Mesenchymal stem cell (in vitro differentiated cells and primary cell): ENCODE measurements around the gene NABP2.
"Not testable (repeated sequence)": the region's sequence is repeated elsewhere in the genome, so short reads cannot be mapped to it uniquely, and the experiment has no call there.

ENCODE experiments used
- DNase-seq: peaks from one replicate; pipeline ENCODE4 v3.0.0-alpha.2; 2013
- H2AFZ ChIP-seq: one replicate; pipeline ENCODE4 v1.6.1; 2013; ENCODE audit warnings: low read depth, mild to moderate bottlenecking, control low read depth, inconsistent platforms, low read length, moderate library complexity
- H2AK5ac ChIP-seq: 2 replicates; pipeline ENCODE4 v1.6.1; 2013; ENCODE audit warnings: low read length, moderate library complexity, mild to moderate bottlenecking, inconsistent platforms; ENCODE audit not compliant: severe bottlenecking
- H2BK120ac ChIP-seq: one replicate; pipeline ENCODE4 v1.6.1; 2013; ENCODE audit warnings: low read depth, mild to moderate bottlenecking, inconsistent platforms, low read length, moderate library complexity
- H2BK12ac ChIP-seq, 2 experiments: one replicate each; pipeline ENCODE4 v1.6.1; 2013; ENCODE audit warnings: inconsistent platforms in 2 of 2, low read length in 2 of 2, mild to moderate bottlenecking in 2 of 2, moderate library complexity in 2 of 2, control low read depth in 1 of 2
- H2BK15ac ChIP-seq: one replicate; pipeline ENCODE4 v1.6.1; 2013; ENCODE audit warnings: mild to moderate bottlenecking, low read depth, inconsistent platforms; ENCODE audit not compliant: poor library complexity, severe bottlenecking
- H2BK5ac ChIP-seq: 2 replicates; pipeline ENCODE4 v1.6.1; 2013; ENCODE audit warnings: low read depth, mild to moderate bottlenecking, low read length, control low read depth, inconsistent platforms; ENCODE audit not compliant: poor library complexity, severe bottlenecking
- H3K14ac ChIP-seq, 2 experiments: one replicate each; pipeline ENCODE4 v1.6.1; 2013; ENCODE audit warnings: inconsistent platforms in 2 of 2, low read length in 2 of 2, control low read depth in 1 of 2, mild to moderate bottlenecking in 1 of 2, moderate library complexity in 1 of 2
- H3K18ac ChIP-seq, 2 experiments: one replicate each; pipeline ENCODE4 v1.6.1; 2013; ENCODE audit warnings: inconsistent platforms in 2 of 2, low read length in 2 of 2, control low read depth in 1 of 2, low read depth in 1 of 2, mild to moderate bottlenecking in 1 of 2
- H3K23ac ChIP-seq, 2 experiments: one replicate each; pipeline ENCODE4 v1.6.1; 2013; ENCODE audit warnings: inconsistent platforms in 2 of 2, low read length in 2 of 2, mild to moderate bottlenecking in 2 of 2, moderate library complexity in 2 of 2, control low read depth in 1 of 2
- H3K27ac ChIP-seq: 2 replicates; pipeline ENCODE4 v1.5.1; 2013; ENCODE audit warnings: mild to moderate bottlenecking, moderate library complexity, low read length, control low read depth, inconsistent platforms; ENCODE audit not compliant: poor library complexity, severe bottlenecking
- H3K27me3 ChIP-seq, 2 experiments: 2 replicates each; pipeline versions ENCODE4 v1.6.1 to v1.7.0; 2013; ENCODE audit warnings: low read length in 2 of 2, mild to moderate bottlenecking in 2 of 2, moderate library complexity in 2 of 2, control low read depth in 1 of 2, inconsistent platforms in 1 of 2; ENCODE audit not compliant: control insufficient read depth in 1 of 2, insufficient read depth in 1 of 2
- H3K36me3 ChIP-seq, 2 experiments: 2 replicates each; pipeline versions ENCODE4 v1.6.1 to v1.7.0; 2013; ENCODE audit warnings: low read length in 2 of 2, control low read depth in 1 of 2, inconsistent platforms in 1 of 2, low read depth in 1 of 2, mild to moderate bottlenecking in 1 of 2; ENCODE audit not compliant: insufficient read depth in 2 of 2, control insufficient read depth in 1 of 2
- H3K4ac ChIP-seq, 2 experiments: one replicate each; pipeline ENCODE4 v1.6.1; 2013; ENCODE audit warnings: inconsistent platforms in 2 of 2, low read length in 2 of 2, mild to moderate bottlenecking in 2 of 2, moderate library complexity in 2 of 2, control low read depth in 1 of 2, low read depth in 1 of 2
- H3K4me1 ChIP-seq: 2 replicates; pipeline ENCODE4 v1.6.1; 2013; ENCODE audit warnings: low read depth, low read length, control low read depth; ENCODE audit not compliant: control insufficient read depth, insufficient read depth
- H3K4me2 ChIP-seq: 2 replicates; pipeline ENCODE4 v1.6.1; 2013; ENCODE audit warnings: low read length, mild to moderate bottlenecking, inconsistent platforms; ENCODE audit not compliant: poor library complexity, severe bottlenecking
- H3K4me3 ChIP-seq, 2 experiments: 2 replicates each; pipeline versions ENCODE4 v1.5.1 to v1.7.0; 2013; ENCODE audit warnings: low read length in 2 of 2, mild to moderate bottlenecking in 2 of 2, control low read depth in 1 of 2, low read depth in 1 of 2; ENCODE audit not compliant: insufficient read depth in 1 of 2
- H3K79me1 ChIP-seq: replicated peaks from 2 replicates; pipeline ENCODE4 v1.6.1; 2013; ENCODE audit warnings: mild to moderate bottlenecking, control low read depth, low read length, inconsistent platforms; ENCODE audit not compliant: poor library complexity, severe bottlenecking
- H3K9ac ChIP-seq: 2 replicates; pipeline ENCODE4 v1.7.0; 2013; ENCODE audit warnings: mild to moderate bottlenecking, low read length, moderate library complexity
- H3K9me3 ChIP-seq: 2 replicates; pipeline ENCODE4 v1.7.0; 2013; ENCODE audit warnings: mild to moderate bottlenecking, low read length; ENCODE audit not compliant: control insufficient read depth
- H4K8ac ChIP-seq: one replicate; pipeline ENCODE4 v1.6.1; 2013; ENCODE audit warnings: inconsistent platforms, mild to moderate bottlenecking, low read length, moderate library complexity
- H4K91ac ChIP-seq: one replicate; pipeline ENCODE4 v1.6.1; 2013; ENCODE audit warnings: mild to moderate bottlenecking, low read length, inconsistent platforms
- WGBS: methylation state at CpG from one replicate; pipeline ENCODE4 v1.1.7; 2013; ENCODE audit warnings: mixed read lengths; 5-methylcytosine and 5-hydroxymethylcytosine counted together

The NABP2 gene

GRCh38 chr12:56271031-56271430 is 46.9 kb downstream of the NABP2 start:
- Histone ChIP-seq H3K27ac (no peak overlapping the region), H3K27me3 (no peaks in the 10 kb centered on the region), H3K23ac (no peak overlapping the region), H3K36me3 (peaks cover 37 to 72% of the 10 kb centered on the region in 2 experiments), H3K79me1 (peaks cover 6% of the 10 kb centered on the region), H4K8ac (no peak overlapping the region), H2AK5ac (no peak overlapping the region), H3K18ac (no peak overlapping the region), H3K9ac (no peak overlapping the region), H3K4me1 (peaks cover 5% of the 10 kb centered on the region), H3K9me3 (no peaks in the 10 kb centered on the region), H4K91ac (no peak overlapping the region), H3K14ac (no peak overlapping the region), H3K4me3 (no peak overlapping the region), H3K4ac (no peak overlapping the region), H2BK5ac (no peak overlapping the region), H3K4me2 (no peak overlapping the region), H2BK120ac (no peak overlapping the region), H2BK12ac (no peak overlapping the region), H2BK15ac (no peak overlapping the region), H2AFZ (no peak overlapping the region)
- WGBS, result 29% methylated on average over 1 of the region's 1 CpG
- peak; percentile 58 for DNase-seq

- not testable (repeated sequence) for H3K23ac ChIP-seq, H3K9me3 ChIP-seq, H2AK5ac ChIP-seq, H3K4me3 ChIP-seq, H3K79me1 ChIP-seq, H2BK5ac ChIP-seq, H3K4me2 ChIP-seq, H3K4me1 ChIP-seq, H2BK15ac ChIP-seq, H3K4ac ChIP-seq, H4K91ac ChIP-seq, H2BK120ac ChIP-seq, H3K27ac ChIP-seq, H3K27me3 ChIP-seq, DNase-seq, H3K18ac ChIP-seq, H2AFZ ChIP-seq, H3K9ac ChIP-seq, H4K8ac ChIP-seq, H3K14ac ChIP-seq, H2BK12ac ChIP-seq
- peaks cover 41 to 81% of the 10 kb centered on the region in 2 experiments for H3K36me3 ChIP-seq
- WGBS, result 100% methylated on average over 1 of the region's 2 CpGs
Observed at GRCh38 chr12:56272468-56272867, 48.3 kb downstream of the NABP2 start.

DNA sequence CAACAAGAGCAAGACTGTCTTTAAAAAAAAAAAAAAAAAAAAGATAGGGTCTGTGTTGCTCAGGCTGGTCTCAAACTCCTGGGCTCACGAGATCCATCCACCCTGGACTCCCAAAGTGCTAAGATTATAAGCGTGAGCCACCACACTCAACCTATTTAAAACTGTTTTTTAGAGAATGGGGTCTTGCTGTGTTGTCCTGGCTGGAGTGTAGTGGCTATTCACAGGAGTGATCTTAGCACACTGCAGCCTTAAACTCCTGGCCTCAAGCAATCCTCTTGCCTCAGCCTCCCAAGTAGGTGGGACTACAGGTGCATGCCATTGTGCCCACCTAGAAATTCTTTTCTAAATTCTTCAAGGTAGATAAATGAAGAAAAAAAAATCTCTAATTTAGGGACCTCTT is 50.2 kb downstream of the NABP2 start:
- Histone ChIP-seq H3K27ac (no peak overlapping the region), H2BK15ac (no peak overlapping the region), H4K8ac (no peak overlapping the region), H3K23ac (no peak overlapping the region), H3K14ac (no peak overlapping the region), H3K79me1 (peaks cover 9% of the 10 kb centered on the region), H3K27me3 (no peaks in the 10 kb centered on the region), H2BK5ac (no peak overlapping the region), H3K4me3 (no peak overlapping the region), H2AFZ (no peak overlapping the region), H3K4ac (no peak overlapping the region), H3K4me2 (no peak overlapping the region), H4K91ac (no peak overlapping the region), H2AK5ac (no peak overlapping the region), H3K9ac (no peak overlapping the region), H3K4me1 (no peaks in the 10 kb centered on the region), H3K18ac (no peak overlapping the region), H3K9me3 (no peaks in the 10 kb centered on the region), H2BK12ac (no peak overlapping the region), H2BK120ac (no peak overlapping the region), H3K36me3 (peaks cover 55 to 91% of the 10 kb centered on the region in 2 experiments)
- no peak for DNase-seq
- 80% methylated on average over 2 of the region's 2 CpGs for WGBS

- no peak overlapping the region for H2AFZ ChIP-seq
Observed at GRCh38 chr12:56278905-56279304, 54.8 kb downstream of the NABP2 start.

More at GRCh38 chr12:56278905-56279304, 54.8 kb downstream of the NABP2 start:
- Histone ChIP-seq H3K27me3 (no peaks in the 10 kb centered on the region), H3K4ac (no peak overlapping the region), H3K79me1 (peaks cover 14% of the 10 kb centered on the region), H4K8ac (no peak overlapping the region), H2BK12ac (no peak overlapping the region), H2BK15ac (no peak overlapping the region), H3K4me3 (no peak overlapping the region), H4K91ac (no peak overlapping the region), H3K4me2 (no peak overlapping the region), H2BK120ac (no peak overlapping the region), H2BK5ac (no peak overlapping the region), H3K27ac (no peak overlapping the region), H3K36me3 (peaks cover 68 to 89% of the 10 kb centered on the region in 2 experiments), H2AK5ac (no peak overlapping the region), H3K18ac (no peak overlapping the region), H3K9ac (no peak overlapping the region), H3K14ac (no peak overlapping the region), H3K23ac (no peak overlapping the region), H3K9me3 (no peaks in the 10 kb centered on the region), H3K4me1 (no peaks in the 10 kb centered on the region)
- 98% methylated on average over 3 of the region's 3 CpGs for WGBS
- DNase-seq, result no peak
